LNCAP (cell line): ENCODE results near the gene IL12A.

ENCODE experiments used
- TF ChIP-seq, protein P1 (sequence below): fragments of 450-650 bp; IDR thresholded peaks from 2 replicates; pipeline ENCODE4 v1.5.1; 2017; ENCODE audit warnings: mild to moderate bottlenecking

The IL12A gene

DNA sequence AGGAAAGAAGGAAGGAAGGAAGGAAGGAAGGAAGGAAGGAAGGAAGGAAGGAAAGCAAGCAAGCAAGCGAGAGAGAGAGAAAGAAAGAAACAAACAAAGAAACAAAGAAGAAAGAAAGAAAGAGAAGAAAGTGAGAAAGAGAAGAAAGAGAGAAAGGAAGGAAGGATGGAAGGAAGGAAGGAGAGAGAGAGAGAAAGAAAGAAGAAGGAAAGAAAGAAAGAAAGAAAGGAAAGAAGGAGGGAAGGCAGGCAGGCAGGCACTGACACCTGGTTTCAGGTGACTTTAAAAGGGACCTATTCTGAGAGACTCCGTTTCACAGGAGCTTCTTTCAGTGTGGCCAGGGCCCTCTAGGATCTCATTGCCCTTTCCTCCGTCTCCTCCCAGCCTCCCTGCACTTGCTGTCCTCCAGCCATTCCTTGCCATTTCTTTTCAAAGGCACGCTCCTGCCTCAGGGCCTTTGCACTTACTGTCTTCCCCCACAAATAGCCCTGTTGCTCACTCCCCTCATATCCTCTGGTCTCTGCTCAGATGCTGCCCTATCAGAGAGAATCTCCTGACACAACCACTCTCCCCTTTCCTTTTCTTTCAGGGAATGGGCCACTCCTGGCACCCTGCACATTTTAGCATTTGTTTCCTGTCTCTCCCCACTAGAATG, 31.5 kb downstream of the IL12A start:
- TF ChIP-seq, protein P1, sequence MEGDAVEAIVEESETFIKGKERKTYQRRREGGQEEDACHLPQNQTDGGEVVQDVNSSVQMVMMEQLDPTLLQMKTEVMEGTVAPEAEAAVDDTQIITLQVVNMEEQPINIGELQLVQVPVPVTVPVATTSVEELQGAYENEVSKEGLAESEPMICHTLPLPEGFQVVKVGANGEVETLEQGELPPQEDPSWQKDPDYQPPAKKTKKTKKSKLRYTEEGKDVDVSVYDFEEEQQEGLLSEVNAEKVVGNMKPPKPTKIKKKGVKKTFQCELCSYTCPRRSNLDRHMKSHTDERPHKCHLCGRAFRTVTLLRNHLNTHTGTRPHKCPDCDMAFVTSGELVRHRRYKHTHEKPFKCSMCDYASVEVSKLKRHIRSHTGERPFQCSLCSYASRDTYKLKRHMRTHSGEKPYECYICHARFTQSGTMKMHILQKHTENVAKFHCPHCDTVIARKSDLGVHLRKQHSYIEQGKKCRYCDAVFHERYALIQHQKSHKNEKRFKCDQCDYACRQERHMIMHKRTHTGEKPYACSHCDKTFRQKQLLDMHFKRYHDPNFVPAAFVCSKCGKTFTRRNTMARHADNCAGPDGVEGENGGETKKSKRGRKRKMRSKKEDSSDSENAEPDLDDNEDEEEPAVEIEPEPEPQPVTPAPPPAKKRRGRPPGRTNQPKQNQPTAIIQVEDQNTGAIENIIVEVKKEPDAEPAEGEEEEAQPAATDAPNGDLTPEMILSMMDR: no peak

DNA sequence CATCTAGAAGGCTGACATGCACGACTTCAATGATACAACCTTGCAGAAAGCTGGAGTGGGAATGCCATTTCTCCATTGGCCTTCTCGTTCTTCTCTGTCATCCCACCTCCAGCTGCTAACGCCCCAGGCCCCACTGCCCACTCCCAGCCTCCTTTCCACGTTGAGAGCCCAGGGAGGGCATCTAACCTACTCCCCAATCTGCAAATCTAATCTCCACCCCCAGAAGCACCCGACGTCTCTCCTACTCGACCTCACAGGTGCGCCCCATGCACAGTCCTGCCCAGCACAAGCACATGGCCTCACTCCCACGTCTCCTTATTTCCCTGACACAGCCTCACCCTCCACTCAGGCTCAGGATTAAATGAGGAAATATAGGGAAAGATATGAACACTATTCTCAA, 33.4 kb downstream of the IL12A start:
- TF ChIP-seq, protein P1: no peak

DNA sequence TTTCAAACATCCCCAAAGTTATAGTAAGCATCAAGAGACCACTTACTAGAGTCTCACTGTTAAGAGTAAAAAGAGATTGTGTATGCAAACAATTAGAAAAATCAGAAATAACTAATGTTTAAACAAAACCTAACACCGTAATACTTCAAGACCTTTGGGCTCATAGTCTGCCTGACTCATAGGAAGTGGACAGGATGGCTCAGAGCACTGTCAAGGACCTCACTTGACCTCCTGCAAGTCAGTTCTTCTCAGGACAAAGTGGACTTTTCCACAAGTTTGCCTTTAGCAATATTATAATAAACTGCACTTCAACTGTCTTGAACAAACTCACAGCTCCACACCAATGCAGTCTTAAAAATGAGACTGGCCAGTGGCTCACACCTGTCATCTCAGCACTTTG, 34.8 kb downstream of the IL12A start:
- TF ChIP-seq, protein P1: no peak

DNA sequence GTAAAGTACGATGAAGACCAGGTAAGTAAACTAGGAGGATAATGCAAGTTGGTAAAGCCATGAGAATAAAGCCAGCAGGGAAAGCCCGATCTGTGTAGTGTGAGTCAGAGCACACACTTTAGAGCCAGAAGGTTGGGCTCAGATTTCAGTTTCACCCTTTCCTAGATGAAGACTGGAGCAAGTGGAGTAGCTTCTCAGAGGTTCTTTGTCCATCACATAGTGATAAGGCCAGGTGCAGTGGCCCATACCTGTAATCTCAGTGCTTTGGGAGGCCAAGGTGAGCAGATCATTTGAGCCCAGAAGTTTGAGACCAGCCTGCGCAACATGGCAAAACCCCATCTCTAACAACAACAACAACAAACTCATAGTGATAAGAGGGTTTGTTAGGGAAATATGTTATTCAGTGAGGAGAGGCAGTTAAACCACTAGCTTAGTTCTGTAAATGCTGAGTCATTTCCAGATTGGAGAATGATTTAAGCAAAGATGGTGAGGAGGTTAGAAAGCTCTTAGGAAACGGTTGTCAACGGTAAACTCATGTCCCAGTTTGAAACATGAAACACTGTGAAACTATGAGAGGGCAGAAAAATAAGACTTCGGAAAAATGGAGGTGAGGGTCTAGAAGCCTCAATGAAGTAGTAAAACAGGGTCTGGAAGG, 39.0 kb downstream of the IL12A start:
- TF ChIP-seq, protein P1: no peak

DNA sequence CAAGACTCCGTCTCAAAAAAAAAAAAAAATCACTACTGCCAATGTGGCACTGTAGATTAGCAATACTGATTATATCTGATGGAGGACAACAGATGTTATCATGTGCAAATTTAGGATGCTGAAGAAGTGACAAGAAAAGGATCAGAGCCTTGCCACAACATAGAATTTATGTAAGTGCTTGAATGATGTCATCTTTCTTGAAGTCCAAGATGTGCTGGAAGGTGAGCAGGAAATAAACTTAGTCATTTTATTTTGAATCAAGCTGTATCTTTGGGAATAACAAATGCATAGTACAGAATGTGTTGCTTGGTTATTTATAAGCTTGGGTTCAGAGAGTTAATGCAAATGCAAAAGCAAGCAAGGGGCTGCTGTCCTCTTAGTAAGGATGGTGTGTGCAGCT, 47.1 kb downstream of the IL12A start:
- TF ChIP-seq, protein P1: no peak

DNA sequence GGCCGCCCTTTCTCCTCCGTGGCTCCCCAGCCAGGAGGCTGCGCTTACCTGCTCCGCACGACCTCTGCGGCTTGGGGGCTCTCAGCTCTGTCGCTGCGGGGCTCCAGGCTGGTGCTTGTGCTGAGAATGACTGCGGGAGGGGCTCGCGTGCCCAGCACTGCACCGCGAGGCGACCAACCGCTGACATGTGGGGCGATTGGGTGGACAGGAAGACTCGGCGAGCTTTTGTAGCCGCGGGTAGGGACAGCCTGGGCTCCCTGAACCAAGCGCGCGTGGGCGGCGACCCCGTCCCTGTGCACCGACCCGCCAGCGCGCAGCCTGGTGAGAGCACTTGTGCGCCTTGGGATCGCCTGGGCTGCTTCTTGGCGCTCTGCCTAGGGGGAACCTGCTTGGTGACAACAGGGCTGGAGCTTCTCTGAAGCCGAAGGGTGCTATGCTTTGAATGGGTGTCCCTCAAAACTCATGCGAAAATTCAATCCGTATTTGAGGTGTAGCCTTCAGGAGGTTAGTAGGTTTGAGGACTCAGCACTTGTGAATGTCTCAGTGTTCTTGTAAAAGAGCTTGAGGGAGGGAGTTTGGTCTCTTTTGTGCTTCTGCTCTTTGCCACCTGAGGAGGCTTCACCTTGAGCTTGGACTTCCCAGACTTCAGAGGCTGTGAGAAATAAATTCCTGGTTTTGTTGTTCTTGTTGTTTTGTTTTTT, 50.4 kb downstream of the IL12A start:
- TF ChIP-seq, protein P1: no peak

DNA sequence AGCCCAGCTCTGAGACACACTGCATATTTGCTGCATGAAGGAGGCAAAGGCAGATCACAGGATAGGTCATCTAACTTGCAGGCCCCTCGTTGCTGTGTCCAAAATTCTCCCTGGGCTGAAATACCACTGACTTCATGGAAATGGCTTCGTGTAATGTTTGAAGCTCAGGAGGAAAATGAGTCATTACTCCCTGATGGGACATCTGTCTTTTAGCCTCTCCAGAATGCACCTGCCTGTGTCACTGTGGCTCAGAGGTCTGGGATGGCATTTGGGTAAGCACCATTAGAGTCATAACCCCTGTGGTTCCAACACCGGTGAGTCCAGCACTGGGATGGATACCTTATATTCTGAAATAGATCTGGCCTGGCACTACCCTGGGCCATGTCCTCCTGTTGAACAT, 51.5 kb downstream of the IL12A start:
- TF ChIP-seq, protein P1: no peak
